DMS153 (cell line): Measurements from ENCODE around the gene UBE2E2.

Experiments used
- DNase-seq: peaks from one replicate; lab custom pipeline; 2025; lab: John Stamatoyannopoulos, UW

Gene UBE2E2

GRCh38 chr3:23480329-23480714 lies 277.2 kb downstream of the UBE2E2 start:
- no peak for DNase-seq

GRCh38 chr3:23481011-23481615 lies 278.0 kb downstream of the UBE2E2 start:
- no peak for DNase-seq

GRCh38 chr3:23481616-23482278 lies 278.6 kb downstream of the UBE2E2 start:
- DNase-seq = no peak

- DNase-seq = no peak
Observed at GRCh38 chr3:23484386-23484785, 281.3 kb downstream of the UBE2E2 start.

GRCh38 chr3:23485922-23486321 lies 282.8 kb downstream of the UBE2E2 start:
- DNase-seq = no peak

GRCh38 chr3:23487015-23487414 lies 283.9 kb downstream of the UBE2E2 start:
- no peak for DNase-seq

- no peak for DNase-seq
Observed at GRCh38 chr3:23488618-23489017, 285.5 kb downstream of the UBE2E2 start.

- DNase-seq = no peak
Observed at GRCh38 chr3:23489300-23490158, 286.4 kb downstream of the UBE2E2 start.

- DNase-seq = no peak
Observed at GRCh38 chr3:23490459-23490858, 287.3 kb downstream of the UBE2E2 start.

GRCh38 chr3:23492057-23492456 lies 288.9 kb downstream of the UBE2E2 start:
- no peak for DNase-seq

GRCh38 chr3:23493889-23494288 lies 290.8 kb downstream of the UBE2E2 start:
- no peak for DNase-seq

- DNase-seq = no peak
Observed at GRCh38 chr3:23494967-23495366, 291.8 kb downstream of the UBE2E2 start.

GRCh38 chr3:23495507-23495906 lies 292.4 kb downstream of the UBE2E2 start:
- no peak for DNase-seq

GRCh38 chr3:23496165-23496564 lies 293.0 kb downstream of the UBE2E2 start:
- DNase-seq = no peak

- no peak for DNase-seq
Observed at GRCh38 chr3:23497156-23497555, 294.0 kb downstream of the UBE2E2 start.

GRCh38 chr3:23501201-23501802 lies 298.2 kb downstream of the UBE2E2 start:
- DNase-seq = no peak

GRCh38 chr3:23508464-23508863 lies 305.3 kb downstream of the UBE2E2 start:
- no peak for DNase-seq

- no peak for DNase-seq
Observed at GRCh38 chr3:23518441-23518840, 315.3 kb downstream of the UBE2E2 start.

- no peak for DNase-seq
Observed at GRCh38 chr3:23519314-23520208, 316.4 kb downstream of the UBE2E2 start.

GRCh38 chr3:23527326-23527725 lies 324.2 kb downstream of the UBE2E2 start:
- DNase-seq = no peak

- DNase-seq = no peak
Observed at GRCh38 chr3:23533596-23533995, 330.5 kb downstream of the UBE2E2 start.

GRCh38 chr3:23533996-23534395 lies 330.9 kb downstream of the UBE2E2 start:
- DNase-seq = no peak
